OCI-LY1 (cell line): ENCODE data around the gene ST3GAL4.
"Not testable (repeated sequence)": the region's sequence is repeated elsewhere in the genome, so short reads cannot be mapped to it uniquely, and the experiment has no call there.

Experiments
- H2AFZ ChIP-seq: fragments of 200-600 bp; sonication (generic), shearing (Covaris generic); 2 replicates; pipeline ENCODE4 v1.6.0; 2014; ENCODE audit warnings: antibody characterized with exemption, mild to moderate bottlenecking, low read length
- H3F3A ChIP-seq: fragments of 200-600 bp; sonication (generic), shearing (Covaris generic); 2 replicates; pipeline ENCODE4 v1.6.0; 2014; ENCODE audit warnings: mild to moderate bottlenecking, antibody characterized with exemption, low read length, moderate library complexity; ENCODE audit not compliant: insufficient read depth
- H3K27ac ChIP-seq: fragments of 200-600 bp; sonication (generic); 2 replicates; pipeline ENCODE4 v1.5.1; 2014; ENCODE audit warnings: low read length, mixed run types, mild to moderate bottlenecking, low read depth; ENCODE audit not compliant: poor library complexity, severe bottlenecking
- H3K27me3 ChIP-seq: fragments of 200-600 bp; sonication (generic); 2 replicates; pipeline ENCODE4 v1.6.0; 2014; ENCODE audit warnings: antibody characterized with exemption, mild to moderate bottlenecking, low read length, moderate library complexity; ENCODE audit not compliant: insufficient read depth
- H3K36me3 ChIP-seq: fragments of 200-600 bp; sonication (generic); 2 replicates; pipeline ENCODE4 v1.6.1; 2014; ENCODE audit warnings: mild to moderate bottlenecking, antibody characterized with exemption, low read length, moderate library complexity, mixed read lengths; ENCODE audit not compliant: insufficient read depth
- H3K4me1 ChIP-seq: fragments of 200-600 bp; sonication (generic); 2 replicates; pipeline ENCODE4 v1.5.1; 2014; ENCODE audit warnings: mild to moderate bottlenecking, low read length, moderate library complexity; ENCODE audit not compliant: insufficient read depth, severe bottlenecking
- H3K4me2 ChIP-seq: fragments of 200-600 bp; sonication (generic), shearing (Covaris generic); 2 replicates; pipeline ENCODE4 v1.6.1; 2014; ENCODE audit warnings: low read length
- H3K4me3 ChIP-seq: fragments of 200-600 bp; sonication (generic); 2 replicates; pipeline ENCODE4 v1.5.1; 2014; ENCODE audit warnings: low read length, low read depth, mild to moderate bottlenecking, mixed read lengths; ENCODE audit not compliant: poor library complexity, severe bottlenecking
- H3K79me2 ChIP-seq: fragments of 200-600 bp; shearing (Covaris generic); 2 replicates; pipeline ENCODE4 v1.6.1; 2016; ENCODE audit warnings: mixed run types, low read length, mixed read lengths; ENCODE audit not compliant: insufficient read depth
- H3K9ac ChIP-seq: fragments of 200-600 bp; sonication (generic), shearing (Covaris generic); 2 replicates; pipeline ENCODE4 v1.6.1; 2014; ENCODE audit warnings: mild to moderate bottlenecking, low read length, mixed read lengths
- H3K9me2 ChIP-seq: fragments of 200-600 bp; sonication (generic), shearing (Covaris generic); 2 replicates; pipeline ENCODE4 v1.6.1; 2014; ENCODE audit warnings: low read depth, mild to moderate bottlenecking, low read length, mixed read lengths
- H3K9me3 ChIP-seq: fragments of 200-600 bp; shearing (Covaris generic); 2 replicates; pipeline ENCODE4 v1.6.1; 2014; ENCODE audit warnings: low read length, mixed read lengths
- H4K20me1 ChIP-seq: fragments of 200-600 bp; sonication (generic), shearing (Covaris generic); 2 replicates; pipeline ENCODE4 v1.6.0; 2016; ENCODE audit warnings: mild to moderate bottlenecking, low read length; ENCODE audit not compliant: insufficient read depth
- CTCF ChIP-seq: fragments of 200-600 bp; sonication (generic), shearing (Covaris generic); IDR thresholded peaks from 2 replicates; pipeline ENCODE4 v1.5.1; 2017; ENCODE audit warnings: mild to moderate bottlenecking, antibody characterized with exemption, low read length, moderate library complexity, mixed read lengths
- EZH2 ChIP-seq: fragments of 200-600 bp; sonication (generic), shearing (Covaris generic); IDR thresholded peaks from 2 replicates; pipeline ENCODE4 v1.8.0; 2017; ENCODE audit warnings: borderline replicate concordance, mixed run types, mild to moderate bottlenecking, antibody characterized with exemption, low read length, moderate library complexity, mixed read lengths

ST3GAL4 gene

DNA sequence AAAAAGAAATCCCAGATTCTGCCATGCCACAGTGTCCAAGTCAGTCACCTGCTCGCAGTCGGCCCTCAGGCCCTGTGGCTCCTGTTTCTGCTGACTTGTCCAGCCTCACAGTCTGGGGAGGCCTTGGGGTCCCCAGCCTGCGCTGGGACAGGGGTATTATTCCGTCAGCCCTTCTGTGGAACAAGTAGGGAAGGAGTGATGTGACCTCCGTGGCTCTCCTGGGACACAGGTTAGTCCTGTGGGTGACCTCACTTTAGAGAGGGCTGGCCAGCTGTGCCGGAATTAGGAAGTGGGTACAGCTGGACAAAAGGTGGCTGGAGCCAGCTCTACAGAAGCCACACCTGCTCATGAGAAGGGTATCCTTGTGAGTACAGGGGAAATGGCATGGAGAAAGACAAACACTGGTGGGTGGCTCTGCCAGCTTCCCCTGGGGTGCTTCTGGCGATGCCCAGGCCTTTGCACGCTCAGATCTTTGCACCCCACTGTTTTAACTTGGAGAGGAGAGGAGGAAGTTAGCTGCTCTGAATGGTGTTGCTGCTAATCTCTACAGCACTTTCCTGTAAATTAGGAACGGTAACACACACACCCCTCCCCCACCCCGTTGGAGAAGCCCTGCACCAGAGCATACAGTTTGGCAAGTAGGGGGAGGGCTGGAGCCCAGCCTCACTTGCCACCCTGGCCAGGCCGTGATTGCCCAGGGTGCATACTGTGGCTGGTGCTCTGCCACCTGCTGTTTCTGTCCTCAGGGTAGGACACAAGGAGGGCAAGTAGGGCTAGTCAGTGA lies 13.0 kb downstream of the ST3GAL4 start:
- H3K27me3 ChIP-seq, H3K27ac ChIP-seq, H4K20me1 ChIP-seq, H2AFZ ChIP-seq, H3F3A ChIP-seq, H3K9me2 ChIP-seq, H3K79me2 ChIP-seq, H3K4me2 ChIP-seq, H3K36me3 ChIP-seq, H3K9ac ChIP-seq, H3K4me3 ChIP-seq, H3K4me1 ChIP-seq, H3K9me3 ChIP-seq: not testable (repeated sequence)

GRCh38 chr11:126370016-126370415 lies 14.5 kb downstream of the ST3GAL4 start:
- Histone ChIP-seq H3K79me2 (no peaks in the 10 kb centered on the region), H3K27me3 (no peaks in the 10 kb centered on the region)

GRCh38 chr11:126371595-126371994 lies 16.1 kb downstream of the ST3GAL4 start:
- H3K4me1 ChIP-seq, result no peaks in the 10 kb centered on the region
- no peaks in the 10 kb centered on the region for H3K9me3 ChIP-seq
- TF ChIP-seq EZH2 (no peak), CTCF (no peak)
- H3F3A ChIP-seq, result no peaks in the 10 kb centered on the region
- H3K27me3 ChIP-seq, result no peaks in the 10 kb centered on the region
- H3K9ac ChIP-seq, result no peak overlapping the region
- no peaks in the 10 kb centered on the region for H3K9me2 ChIP-seq
- no peaks in the 10 kb centered on the region for H3K36me3 ChIP-seq
- H3K4me3 ChIP-seq, result no peak overlapping the region
- no peak overlapping the region for H2AFZ ChIP-seq
- no peaks in the 10 kb centered on the region for H4K20me1 ChIP-seq
- no peak overlapping the region for H3K27ac ChIP-seq
- H3K79me2 ChIP-seq, result no peaks in the 10 kb centered on the region
- H3K4me2 ChIP-seq, result no peak overlapping the region

More at GRCh38 chr11:126370016-126370415, 14.5 kb downstream of the ST3GAL4 start:
- Histone ChIP-seq H3K27ac (no peak overlapping the region), H3K9ac (no peak overlapping the region), H4K20me1 (no peaks in the 10 kb centered on the region), H3K9me2 (no peaks in the 10 kb centered on the region), H3K9me3 (no peaks in the 10 kb centered on the region), H3K4me3 (no peak overlapping the region), H3K4me2 (no peak overlapping the region), H3K36me3 (no peaks in the 10 kb centered on the region), H3K4me1 (no peaks in the 10 kb centered on the region), H2AFZ (no peak overlapping the region), H3F3A (no peaks in the 10 kb centered on the region)
- TF ChIP-seq CTCF (no peak), EZH2 (no peak)

DNA sequence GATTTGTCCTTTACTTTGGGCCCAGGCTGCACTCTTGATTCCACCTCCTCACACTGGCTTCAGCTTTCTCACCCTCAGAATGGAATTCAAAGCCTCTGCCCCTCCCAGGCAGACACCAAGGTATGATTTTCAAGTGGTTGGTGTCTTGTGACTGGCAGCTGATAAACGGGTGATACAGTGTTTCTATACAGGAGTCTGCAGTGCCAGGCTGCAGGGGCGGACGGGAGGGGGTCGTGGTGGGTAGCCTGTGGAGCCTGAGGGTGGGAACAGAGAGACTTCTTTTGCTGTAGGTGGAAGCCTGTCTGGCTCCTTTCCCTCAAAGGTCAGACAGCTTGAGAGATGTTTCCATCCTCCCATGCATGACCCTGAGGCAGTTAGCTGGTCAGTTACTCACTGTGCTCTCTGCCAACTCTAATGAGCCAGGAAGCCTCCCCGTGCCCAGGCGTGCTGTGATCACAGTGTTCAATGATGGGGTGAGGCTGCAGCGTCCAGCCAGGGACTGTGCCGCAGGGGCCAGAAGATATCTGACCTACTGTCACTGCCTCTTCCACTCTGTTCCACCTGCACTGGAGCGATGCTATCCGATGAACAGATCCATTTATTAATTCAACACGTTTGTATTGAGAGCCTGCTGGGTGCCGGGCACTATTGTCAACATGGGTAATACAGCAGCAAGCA lies 18.0 kb downstream of the ST3GAL4 start:
- H3K4me1 ChIP-seq, H3K4me2 ChIP-seq, H3K9me3 ChIP-seq, H3K4me3 ChIP-seq, H3F3A ChIP-seq, H3K36me3 ChIP-seq, H3K27me3 ChIP-seq, H3K79me2 ChIP-seq, H3K9me2 ChIP-seq, H3K27ac ChIP-seq, H4K20me1 ChIP-seq, H2AFZ ChIP-seq, H3K9ac ChIP-seq: not testable (repeated sequence)

DNA sequence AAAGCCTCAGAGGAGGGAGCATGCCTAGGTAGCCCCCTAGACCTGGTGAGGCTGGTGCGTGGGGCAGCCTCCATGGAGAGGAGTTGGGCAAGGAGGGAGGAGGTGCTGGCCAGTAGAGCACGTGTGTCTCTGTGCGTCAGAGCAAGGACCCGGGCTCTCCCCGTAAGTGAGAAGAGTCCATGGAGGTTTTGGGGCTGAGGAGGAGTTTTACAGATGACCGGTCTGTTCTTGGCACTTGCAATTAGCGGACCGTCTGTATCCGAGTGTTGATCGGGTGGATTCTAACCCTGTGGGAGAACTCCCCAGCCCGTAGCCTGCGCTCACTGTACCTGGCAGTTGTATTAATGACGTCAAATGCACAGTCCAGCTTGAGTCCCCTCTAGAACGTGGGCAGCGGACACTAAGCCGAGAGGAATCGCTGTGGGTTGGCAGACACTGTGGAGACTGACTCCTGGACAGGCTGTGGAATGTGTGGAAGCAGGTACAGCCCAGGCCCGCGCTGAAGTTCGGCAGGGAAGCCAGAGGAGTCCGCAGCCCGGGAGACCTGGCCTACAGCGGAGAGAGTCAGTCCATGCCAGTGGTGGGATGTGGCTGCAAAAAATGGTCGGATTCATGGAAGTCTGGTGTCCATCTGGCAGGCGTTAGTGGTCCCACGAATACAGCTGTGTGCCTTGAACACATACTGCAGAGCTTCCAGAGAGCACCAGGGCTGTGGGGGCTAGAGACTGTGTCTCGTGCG lies 19.2 kb downstream of the ST3GAL4 start:
- not testable (repeated sequence) for H3K9ac ChIP-seq, H3K79me2 ChIP-seq, H3K27me3 ChIP-seq, H3K9me3 ChIP-seq, H3K27ac ChIP-seq, H2AFZ ChIP-seq, H3K4me3 ChIP-seq, H3F3A ChIP-seq, H3K4me1 ChIP-seq, H3K9me2 ChIP-seq, H3K4me2 ChIP-seq, H3K36me3 ChIP-seq, H4K20me1 ChIP-seq
